Measurements from ENCODE around the gene TMEM38B.

DNA sequence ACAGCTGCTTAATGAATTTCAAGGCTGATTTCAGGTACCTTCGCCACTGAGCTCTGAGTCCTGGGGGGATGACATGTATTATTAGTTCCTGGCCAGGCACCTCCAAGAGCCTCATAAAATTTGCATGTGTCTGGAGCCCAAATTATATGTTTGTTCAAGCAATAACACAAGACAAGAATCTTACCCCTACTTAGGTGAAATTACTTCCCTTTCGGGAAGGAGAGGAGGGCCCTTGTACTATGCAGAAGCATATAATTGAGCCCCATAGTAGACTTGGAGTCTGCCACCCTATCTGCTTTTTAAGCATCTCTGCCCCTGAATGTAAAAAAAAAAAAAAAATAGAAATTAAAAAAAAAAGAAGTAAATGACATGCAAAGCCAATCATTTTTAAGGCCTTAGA, 13.0 kb upstream of the TMEM38B start:
- TF ChIP-seq, protein P1, sequence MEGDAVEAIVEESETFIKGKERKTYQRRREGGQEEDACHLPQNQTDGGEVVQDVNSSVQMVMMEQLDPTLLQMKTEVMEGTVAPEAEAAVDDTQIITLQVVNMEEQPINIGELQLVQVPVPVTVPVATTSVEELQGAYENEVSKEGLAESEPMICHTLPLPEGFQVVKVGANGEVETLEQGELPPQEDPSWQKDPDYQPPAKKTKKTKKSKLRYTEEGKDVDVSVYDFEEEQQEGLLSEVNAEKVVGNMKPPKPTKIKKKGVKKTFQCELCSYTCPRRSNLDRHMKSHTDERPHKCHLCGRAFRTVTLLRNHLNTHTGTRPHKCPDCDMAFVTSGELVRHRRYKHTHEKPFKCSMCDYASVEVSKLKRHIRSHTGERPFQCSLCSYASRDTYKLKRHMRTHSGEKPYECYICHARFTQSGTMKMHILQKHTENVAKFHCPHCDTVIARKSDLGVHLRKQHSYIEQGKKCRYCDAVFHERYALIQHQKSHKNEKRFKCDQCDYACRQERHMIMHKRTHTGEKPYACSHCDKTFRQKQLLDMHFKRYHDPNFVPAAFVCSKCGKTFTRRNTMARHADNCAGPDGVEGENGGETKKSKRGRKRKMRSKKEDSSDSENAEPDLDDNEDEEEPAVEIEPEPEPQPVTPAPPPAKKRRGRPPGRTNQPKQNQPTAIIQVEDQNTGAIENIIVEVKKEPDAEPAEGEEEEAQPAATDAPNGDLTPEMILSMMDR (IDR thresholded peaks at IDR 0.05): no peak
- no peak for TF ChIP-seq POLR2AphosphoS5 (IDR thresholded peaks at IDR 0.05)

Measured in gastroesophageal sphincter (tissue), 3 donors.